Loucy (cell line): ENCODE data around the gene MCAM.

Experiments
- H2AFZ ChIP-seq: fragments of 200-600 bp; sonication (generic); 2 replicates; pipeline ENCODE4 v1.6.0; 2016; ENCODE audit warnings: antibody characterized with exemption, mild to moderate bottlenecking, low read length, moderate library complexity
- H3F3A ChIP-seq: fragments of 200-600 bp; 2 replicates; pipeline ENCODE4 v1.6.0; 2016; ENCODE audit warnings: antibody characterized with exemption, low read depth, mild to moderate bottlenecking
- H3K27me3 ChIP-seq: fragments of 200-600 bp; sonication (generic); 2 replicates; pipeline ENCODE4 v1.6.1; 2014; ENCODE audit warnings: low read length, mild to moderate bottlenecking; ENCODE audit not compliant: insufficient read depth, poor library complexity, severe bottlenecking
- H3K36me3 ChIP-seq: fragments of 200-600 bp; sonication (generic); 2 replicates; pipeline ENCODE4 v1.6.1; 2016; ENCODE audit warnings: low read length; ENCODE audit not compliant: insufficient read depth
- H3K4me1 ChIP-seq: fragments of 200-600 bp; sonication (generic); 2 replicates; pipeline ENCODE4 v1.5.1; 2014; ENCODE audit warnings: low read length, mild to moderate bottlenecking; ENCODE audit not compliant: insufficient read depth, poor library complexity, severe bottlenecking
- H3K4me2 ChIP-seq: fragments of 200-600 bp; sonication (generic); 2 replicates; pipeline ENCODE4 v1.6.0; 2014; ENCODE audit warnings: antibody characterized with exemption, low read length, low read depth, mild to moderate bottlenecking; ENCODE audit not compliant: poor library complexity, severe bottlenecking
- H3K4me3 ChIP-seq: fragments of 200-600 bp; sonication (generic); 2 replicates; pipeline ENCODE4 v1.5.1; 2014; ENCODE audit warnings: low read length, mild to moderate bottlenecking, mixed read lengths; ENCODE audit not compliant: poor library complexity, severe bottlenecking
- H3K79me2 ChIP-seq: fragments of 200-600 bp; sonication (generic); 2 replicates; pipeline ENCODE4 v1.6.1; 2014; ENCODE audit warnings: low read length; ENCODE audit not compliant: insufficient read depth
- H3K9ac ChIP-seq: fragments of 200-600 bp; sonication (generic); 2 replicates; pipeline ENCODE4 v1.6.0; 2014; ENCODE audit warnings: mild to moderate bottlenecking, low read depth, low read length, moderate library complexity; ENCODE audit not compliant: poor library complexity, severe bottlenecking
- H3K9me2 ChIP-seq: fragments of 200-600 bp; sonication (generic); replicated peaks from 2 replicates; pipeline ENCODE4 v1.6.1; 2016; ENCODE audit warnings: low read depth, low read length, mixed read lengths
- H3K9me3 ChIP-seq: fragments of 200-600 bp; sonication (generic); 2 replicates; pipeline ENCODE4 v1.6.1; 2014; ENCODE audit warnings: mild to moderate bottlenecking, antibody characterized with exemption, low read length, low read depth; ENCODE audit not compliant: insufficient read depth
- H4K20me1 ChIP-seq: fragments of 200-600 bp; sonication (generic); 2 replicates; pipeline ENCODE4 v1.6.0; 2014; ENCODE audit warnings: antibody characterized with exemption, low read length, mild to moderate bottlenecking; ENCODE audit not compliant: insufficient read depth, poor library complexity, severe bottlenecking
- EZH2phosphoT487 ChIP-seq: fragments of 200-600 bp; IDR thresholded peaks from 2 replicates; pipeline ENCODE4 v1.6.1; 2018; ENCODE audit warnings: antibody characterized with exemption, mild to moderate bottlenecking, moderate library complexity, borderline replicate concordance
- TF ChIP-seq, protein P1 (sequence below): fragments of 200-600 bp; sonication (generic); conservative IDR thresholded peaks from 2 replicates; pipeline ENCODE4 v1.5.1; 2014; ENCODE audit warnings: mild to moderate bottlenecking, antibody characterized with exemption, low read length

MCAM gene

DNA sequence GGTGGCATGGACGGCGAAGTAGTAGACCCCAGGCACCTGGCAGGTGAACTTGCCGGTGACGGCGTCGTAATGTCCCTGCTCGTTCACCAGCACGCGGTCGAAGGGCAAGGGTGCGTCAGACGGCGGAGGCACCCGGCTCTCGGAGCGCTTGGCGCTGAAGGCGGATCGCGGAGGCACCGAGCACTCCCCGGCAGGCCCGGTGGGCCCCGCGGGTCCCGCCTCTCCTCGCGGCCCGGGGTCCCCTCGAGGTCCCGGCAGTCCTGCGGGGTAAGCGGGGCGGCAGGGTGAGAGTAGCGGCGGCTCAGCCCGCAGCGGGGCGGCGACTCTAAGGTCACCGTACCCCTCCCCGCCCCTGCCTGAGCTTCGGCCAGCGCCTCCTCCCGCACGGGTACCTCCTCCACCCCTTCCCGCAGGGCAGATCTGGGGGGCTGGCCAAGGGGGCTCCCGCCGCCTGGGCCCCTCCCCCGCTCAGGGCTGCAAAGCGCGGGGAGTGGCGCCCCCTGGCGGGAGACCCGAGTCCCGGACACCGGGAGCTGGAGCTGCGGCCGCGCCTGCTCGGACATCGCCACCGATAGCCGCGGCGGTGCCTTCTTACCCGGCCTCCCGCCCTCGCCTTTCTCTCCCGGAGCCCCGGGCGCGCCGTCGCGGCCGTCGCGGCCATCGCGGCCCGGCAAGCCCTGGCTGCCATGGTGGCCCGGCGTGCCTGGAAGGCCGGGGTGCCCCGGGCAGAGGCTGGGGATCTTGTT, 22.8 kb upstream of the MCAM start:
- H3K9ac ChIP-seq = no peak overlapping the region

DNA sequence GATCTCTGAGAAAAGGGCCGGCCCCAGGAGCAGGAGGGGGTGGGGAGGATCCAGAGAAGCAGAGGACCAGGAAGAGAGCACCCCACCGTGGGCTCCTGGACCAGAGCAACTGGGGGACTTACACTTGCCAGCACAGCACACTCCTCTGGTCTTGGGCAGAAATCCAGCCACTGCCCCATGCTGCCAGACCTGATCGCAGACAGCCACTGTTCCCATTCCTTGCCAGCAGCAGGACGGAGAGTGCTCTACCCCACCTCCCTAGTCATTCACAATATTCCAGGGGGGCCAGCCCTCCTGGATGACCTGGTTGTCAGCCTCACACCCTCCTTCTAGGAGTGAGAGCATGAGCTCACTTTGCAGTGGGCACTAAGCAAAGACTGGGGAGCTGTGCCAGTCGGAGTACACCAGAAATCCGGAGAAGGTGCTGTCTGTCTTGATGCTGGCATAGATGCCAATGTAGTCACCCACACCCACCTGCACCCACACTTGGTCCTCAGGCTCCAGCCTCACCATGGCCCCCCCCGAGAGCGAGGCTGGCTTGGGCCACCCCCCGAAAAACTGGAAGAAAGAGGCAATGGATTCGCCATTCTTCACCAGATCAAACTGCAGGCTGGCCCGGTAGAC, 22.1 kb upstream of the MCAM start:
- H3K4me3 ChIP-seq = no peak overlapping the region
- no peaks in the 10 kb centered on the region for H3K9me2 ChIP-seq
- H2AFZ ChIP-seq = no peak overlapping the region
- peak overlapping the region; percentile 99 for H3K4me2 ChIP-seq
- peaks cover 39% of the 10 kb centered on the region for H3K79me2 ChIP-seq
- H3K27me3 ChIP-seq = peaks cover 5% of the 10 kb centered on the region
- H3K9ac ChIP-seq = no peak overlapping the region
- H3K4me1 ChIP-seq = peaks cover 38% of the 10 kb centered on the region
- H3K9me3 ChIP-seq = no peaks in the 10 kb centered on the region
- H3F3A ChIP-seq = no peaks in the 10 kb centered on the region
- TF ChIP-seq, protein P1, sequence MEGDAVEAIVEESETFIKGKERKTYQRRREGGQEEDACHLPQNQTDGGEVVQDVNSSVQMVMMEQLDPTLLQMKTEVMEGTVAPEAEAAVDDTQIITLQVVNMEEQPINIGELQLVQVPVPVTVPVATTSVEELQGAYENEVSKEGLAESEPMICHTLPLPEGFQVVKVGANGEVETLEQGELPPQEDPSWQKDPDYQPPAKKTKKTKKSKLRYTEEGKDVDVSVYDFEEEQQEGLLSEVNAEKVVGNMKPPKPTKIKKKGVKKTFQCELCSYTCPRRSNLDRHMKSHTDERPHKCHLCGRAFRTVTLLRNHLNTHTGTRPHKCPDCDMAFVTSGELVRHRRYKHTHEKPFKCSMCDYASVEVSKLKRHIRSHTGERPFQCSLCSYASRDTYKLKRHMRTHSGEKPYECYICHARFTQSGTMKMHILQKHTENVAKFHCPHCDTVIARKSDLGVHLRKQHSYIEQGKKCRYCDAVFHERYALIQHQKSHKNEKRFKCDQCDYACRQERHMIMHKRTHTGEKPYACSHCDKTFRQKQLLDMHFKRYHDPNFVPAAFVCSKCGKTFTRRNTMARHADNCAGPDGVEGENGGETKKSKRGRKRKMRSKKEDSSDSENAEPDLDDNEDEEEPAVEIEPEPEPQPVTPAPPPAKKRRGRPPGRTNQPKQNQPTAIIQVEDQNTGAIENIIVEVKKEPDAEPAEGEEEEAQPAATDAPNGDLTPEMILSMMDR = no peak
- TF ChIP-seq EZH2phosphoT487 = no peak
- no peaks in the 10 kb centered on the region for H3K36me3 ChIP-seq
- H4K20me1 ChIP-seq = peaks cover 9% of the 10 kb centered on the region

More for the DNA sequence above, 22.8 kb upstream of the MCAM start:
- H3K4me2 ChIP-seq = no peak overlapping the region
- no peaks in the 10 kb centered on the region for H3K36me3 ChIP-seq
- H3K4me3 ChIP-seq = no peak overlapping the region
- H4K20me1 ChIP-seq = peaks cover 9% of the 10 kb centered on the region
- no peaks in the 10 kb centered on the region for H3K9me3 ChIP-seq
- peaks cover 35% of the 10 kb centered on the region for H3K79me2 ChIP-seq
- H3K4me1 ChIP-seq = peaks cover 37% of the 10 kb centered on the region
- TF ChIP-seq, protein P1 = 0 out of 2 replicates have a peak, but pooled peaks have one; percentile 13
- TF ChIP-seq EZH2phosphoT487 = no peak
- H2AFZ ChIP-seq = no peak overlapping the region
- peaks cover under 1% of the 10 kb centered on the region for H3K27me3 ChIP-seq
- no peaks in the 10 kb centered on the region for H3F3A ChIP-seq
- no peaks in the 10 kb centered on the region for H3K9me2 ChIP-seq

DNA sequence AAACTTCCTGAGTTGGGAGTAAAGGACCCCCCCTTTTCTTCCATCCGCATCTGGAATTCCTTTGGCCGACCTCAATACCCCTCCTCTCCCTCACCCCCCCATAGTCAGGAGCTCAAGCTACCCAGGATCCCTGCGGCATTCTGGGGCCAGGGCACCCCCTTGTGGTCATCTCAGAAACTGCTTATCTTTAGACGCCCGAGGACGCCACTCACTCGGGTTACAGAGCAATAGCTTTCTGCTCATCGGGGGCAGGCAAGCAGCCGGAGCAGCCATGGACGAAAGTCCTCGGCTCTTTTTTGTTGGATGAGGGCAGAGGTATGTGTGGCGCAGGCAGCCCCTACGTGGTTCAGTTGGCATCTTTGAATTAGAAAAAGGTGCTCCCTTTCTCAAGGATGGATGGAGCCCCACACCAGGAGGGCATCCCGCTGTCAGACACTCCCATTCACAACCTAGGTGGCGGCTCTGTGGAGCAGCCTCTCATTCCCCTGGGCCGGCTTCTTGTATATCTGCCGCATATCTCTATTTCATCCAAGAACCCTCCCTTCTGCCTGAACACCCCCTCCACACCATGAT, 21.5 kb upstream of the MCAM start:
- TF ChIP-seq EZH2phosphoT487 = no peak
- TF ChIP-seq, protein P1 = peak; percentile 94
- Histone ChIP-seq H3K4me1 (peaks cover 43% of the 10 kb centered on the region), H2AFZ (no peak overlapping the region), H3K36me3 (no peaks in the 10 kb centered on the region), H3K79me2 (peaks cover 39% of the 10 kb centered on the region), H3K4me2 (peak overlapping the region; percentile 99), H3K9me3 (no peaks in the 10 kb centered on the region), H4K20me1 (peaks cover 9% of the 10 kb centered on the region), H3K9ac (peak overlapping the region; percentile 100), H3K4me3 (peak overlapping the region; percentile 99), H3K9me2 (no peaks in the 10 kb centered on the region), H3K27me3 (peaks cover 5% of the 10 kb centered on the region), H3F3A (no peaks in the 10 kb centered on the region)
